ENCODE measurements around the gene SHBG.
A peak's percentile ranks its signal among the peaks of the same experiment; 100 is the strongest.
"Not testable (repeated sequence)": the region's sequence is repeated elsewhere in the genome, so short reads cannot be mapped to it uniquely, and the experiment has no call there.

The SHBG gene

GRCh38 chr17:7612294-7612640, 17.7 kb upstream of the SHBG start:
- DNase-seq, result no peak

GRCh38 chr17:7613769-7614424, 16.0 kb upstream of the SHBG start:
- DNase-seq, result no peak

- DNase-seq, result peak; percentile 97
Observed at GRCh38 chr17:7614425-7615264, 15.3 kb upstream of the SHBG start, which contains the start of gene FXR2. Gene FXR2 (minus strand): TSS chr17:7614897. CDS start chr17:7614532, 365 bp downstream.

GRCh38 chr17:7615265-7615747, 14.6 kb upstream of the SHBG start:
- no peak for DNase-seq

- no peak for DNase-seq
Observed at GRCh38 chr17:7618608-7619007, 11.3 kb upstream of the SHBG start.

GRCh38 chr17:7620835-7621234, 9.1 kb upstream of the SHBG start:
- no peak for DNase-seq

GRCh38 chr17:7623661-7624060, 6.3 kb upstream of the SHBG start:
- no peak for DNase-seq

- not testable (repeated sequence) for DNase-seq
Observed at GRCh38 chr17:7625749-7626148, 4.2 kb upstream of the SHBG start.

- no peak for DNase-seq
Observed at GRCh38 chr17:7626307-7626706, 3.6 kb upstream of the SHBG start.

- no peak for DNase-seq
Observed at GRCh38 chr17:7626956-7627249, 3.0 kb upstream of the SHBG start.

- peak; percentile 30 for DNase-seq
Observed at GRCh38 chr17:7627250-7628121, 2.4 kb upstream of the SHBG start, which contains the start of gene SAT2. Gene SAT2 (minus strand): TSS chr17:7627821. CDS start chr17:7627635, 186 bp downstream.

- DNase-seq, result no peak
Observed at GRCh38 chr17:7631398-7632380, 1.8 kb downstream of the SHBG start.

- DNase-seq, result no peak
Observed at GRCh38 chr17:7632492-7632894, 2.6 kb downstream of the SHBG start.

GRCh38 chr17:7633093-7633492, 3.2 kb downstream of the SHBG start:
- no peak for DNase-seq

GRCh38 chr17:7634384-7634783, 4.4 kb downstream of the SHBG start:
- no peak for DNase-seq

- DNase-seq, result no peak
Observed at GRCh38 chr17:7636163-7636562, 6.2 kb downstream of the SHBG start.

- DNase-seq, result no peak
Observed at GRCh38 chr17:7640783-7641182, 10.8 kb downstream of the SHBG start.

GRCh38 chr17:7641635-7642034, 11.7 kb downstream of the SHBG start:
- DNase-seq, result not testable (repeated sequence)

- no peak for DNase-seq
Observed at GRCh38 chr17:7644775-7645174, 14.8 kb downstream of the SHBG start.

GRCh38 chr17:7646457-7646856, 16.5 kb downstream of the SHBG start:
- DNase-seq, result no peak

- DNase-seq, result no peak
Observed at GRCh38 chr17:7647018-7647417, 17.1 kb downstream of the SHBG start.

GRCh38 chr17:7650509-7651096, 20.7 kb downstream of the SHBG start, which contains the start of gene ATP1B2:
Gene ATP1B2 (plus strand): TSS chr17:7650926. CDS start chr17:7651519, 593 bp downstream.
- no peak for DNase-seq
